Hepatocyte (in vitro differentiated cells): ENCODE measurements around the gene ASAP2. TPM values are rescaled to one million over a fixed set of nuclear protein-coding genes. Genes with fewer than 3 reads are reported as not detected.

ENCODE experiments used
- DNase-seq: peaks from one replicate; pipeline ENCODE4 v3.0.0-alpha.2; 2016; ENCODE audit warnings: low spot score
- H2AFZ ChIP-seq: fragments of 200-600 bp; sonication (generic); 2 replicates; pipeline ENCODE4 v1.6.0; 2016; ENCODE audit warnings: antibody characterized with exemption, mild to moderate bottlenecking
- H3K27ac ChIP-seq: fragments of 200-600 bp; sonication (generic); 2 replicates; pipeline ENCODE4 v1.5.1; 2016; ENCODE audit warnings: mild to moderate bottlenecking
- H3K27me3 ChIP-seq: fragments of 200-600 bp; sonication (generic); 2 replicates; pipeline ENCODE4 v1.6.1; 2016
- H3K36me3 ChIP-seq: fragments of 200-600 bp; sonication (generic); replicated peaks from 2 replicates; pipeline ENCODE4 v1.5.1; 2016; ENCODE audit warnings: low read depth; ENCODE audit not compliant: insufficient read depth
- H3K4me1 ChIP-seq: fragments of 200-600 bp; sonication (generic); 2 replicates; pipeline ENCODE4 v1.5.1; 2016; ENCODE audit warnings: mild to moderate bottlenecking, moderate library complexity; ENCODE audit not compliant: insufficient read depth
- H3K4me2 ChIP-seq: fragments of 200-600 bp; sonication (generic); 2 replicates; pipeline ENCODE4 v1.6.0; 2016
- H3K4me3 ChIP-seq: fragments of 200-600 bp; sonication (generic); 2 replicates; pipeline ENCODE4 v1.5.1; 2016; ENCODE audit warnings: mild to moderate bottlenecking
- H3K79me2 ChIP-seq: fragments of 200-600 bp; sonication (generic); 2 replicates; pipeline ENCODE4 v1.6.0; 2017; ENCODE audit warnings: mild to moderate bottlenecking
- H3K9me2 ChIP-seq: fragments of 200-600 bp; sonication (generic); replicated peaks from 2 replicates; pipeline ENCODE4 v1.6.0; 2017; ENCODE audit warnings: mild to moderate bottlenecking; ENCODE audit not compliant: insufficient read depth
- H3K9me3 ChIP-seq: fragments of 200-600 bp; sonication (generic); 2 replicates; pipeline ENCODE4 v1.5.1; 2016; ENCODE audit warnings: low read depth, mild to moderate bottlenecking
- H4K20me1 ChIP-seq: fragments of 200-600 bp; sonication (generic); 2 replicates; pipeline ENCODE4 v1.6.0; 2016; ENCODE audit warnings: mild to moderate bottlenecking; ENCODE audit not compliant: insufficient read depth, poor library complexity, severe bottlenecking
- EZH2 ChIP-seq: fragments of 200-600 bp; sonication (generic); IDR thresholded peaks from 2 replicates; pipeline ENCODE4 v1.6.1; 2016; ENCODE audit warnings: antibody characterized with exemption, mild to moderate bottlenecking, borderline replicate concordance
- EZH2phosphoT487 ChIP-seq: fragments of 200-600 bp; sonication (generic); IDR thresholded peaks from one replicate; pipeline ENCODE4 v1.6.1; 2018; ENCODE audit warnings: antibody characterized with exemption, mild to moderate bottlenecking, low read depth, moderate library complexity; ENCODE audit not compliant: unreplicated experiment, severe bottlenecking
- WGBS: methylation state at CpG from one replicate; pipeline ENCODE4 v1.1.6; 2016; ENCODE audit warnings: low lambda C conversion rate; ENCODE audit errors: missing lambda C conversion rate; 5-methylcytosine and 5-hydroxymethylcytosine counted together
- polyA plus RNA-seq: library from polyadenylated mRNA; unstranded; fragments of >200 nt; fragmentation: Nextera tagmentation; extraction: Ambion mirVana; gene quantifications from 2 replicates; pipeline ENCODE4 v1.2.1, GENCODE V29; 2016
- total RNA-seq: library from RNA; depleted of rRNA; stranded (reverse); fragments of >200 nt; gene quantifications from 2 replicates; pipeline ENCODE4 v1.2.3, GENCODE V29; 2014
- TF ChIP-seq, protein P1 (sequence below): fragments of 200-600 bp; sonication (generic); IDR thresholded peaks from 2 replicates; pipeline ENCODE4 v1.5.1; 2016; ENCODE audit warnings: antibody characterized with exemption, mild to moderate bottlenecking; ENCODE audit not compliant: poor library complexity

ASAP2 gene
- total and polyA plus RNA-seq, 2 experiments from 2014 or later: 13.7 to 21.3 TPM

GRCh38 chr2:9308186-9308955, 101.8 kb downstream of the ASAP2 start:
- Histone ChIP-seq H3K79me2 (peaks cover 10% of the 10 kb centered on the region), H3K4me1 (peaks cover 13% of the 10 kb centered on the region), H3K4me2 (no peak overlapping the region), H4K20me1 (peaks cover 3% of the 10 kb centered on the region), H3K4me3 (no peak overlapping the region), H3K9me3 (no peaks in the 10 kb centered on the region), H3K27ac (no peak overlapping the region), H3K36me3 (no peaks in the 10 kb centered on the region), H3K27me3 (no peaks in the 10 kb centered on the region), H2AFZ (no peak overlapping the region), H3K9me2 (no peaks in the 10 kb centered on the region)
- 94% methylated on average over 14 of the region's 14 CpGs for WGBS
- DNase-seq: no peak
- TF ChIP-seq EZH2 (no peak), EZH2phosphoT487 (no peak)
- TF ChIP-seq, protein P1, sequence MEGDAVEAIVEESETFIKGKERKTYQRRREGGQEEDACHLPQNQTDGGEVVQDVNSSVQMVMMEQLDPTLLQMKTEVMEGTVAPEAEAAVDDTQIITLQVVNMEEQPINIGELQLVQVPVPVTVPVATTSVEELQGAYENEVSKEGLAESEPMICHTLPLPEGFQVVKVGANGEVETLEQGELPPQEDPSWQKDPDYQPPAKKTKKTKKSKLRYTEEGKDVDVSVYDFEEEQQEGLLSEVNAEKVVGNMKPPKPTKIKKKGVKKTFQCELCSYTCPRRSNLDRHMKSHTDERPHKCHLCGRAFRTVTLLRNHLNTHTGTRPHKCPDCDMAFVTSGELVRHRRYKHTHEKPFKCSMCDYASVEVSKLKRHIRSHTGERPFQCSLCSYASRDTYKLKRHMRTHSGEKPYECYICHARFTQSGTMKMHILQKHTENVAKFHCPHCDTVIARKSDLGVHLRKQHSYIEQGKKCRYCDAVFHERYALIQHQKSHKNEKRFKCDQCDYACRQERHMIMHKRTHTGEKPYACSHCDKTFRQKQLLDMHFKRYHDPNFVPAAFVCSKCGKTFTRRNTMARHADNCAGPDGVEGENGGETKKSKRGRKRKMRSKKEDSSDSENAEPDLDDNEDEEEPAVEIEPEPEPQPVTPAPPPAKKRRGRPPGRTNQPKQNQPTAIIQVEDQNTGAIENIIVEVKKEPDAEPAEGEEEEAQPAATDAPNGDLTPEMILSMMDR: no peak

DNA sequence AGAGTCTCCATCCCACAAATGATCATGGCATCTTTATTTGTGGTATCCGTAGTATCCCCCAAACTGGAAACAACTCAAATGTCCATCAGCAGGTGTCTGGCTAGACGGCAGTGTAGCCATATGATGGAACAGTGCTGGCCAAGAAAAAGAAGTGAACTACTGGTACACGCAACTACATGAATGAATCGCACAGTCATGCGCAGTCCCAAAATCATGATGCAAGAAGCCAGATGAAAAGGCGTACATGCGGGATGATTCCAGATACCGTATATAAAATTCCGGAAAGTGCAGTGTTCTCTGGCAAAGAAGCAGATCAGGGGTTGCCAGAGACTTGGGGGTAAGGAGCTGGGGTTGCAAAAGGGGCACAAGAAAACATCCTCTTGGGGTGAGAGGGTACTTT, 102.5 kb downstream of the ASAP2 start:
- H3K27me3 ChIP-seq: no peaks in the 10 kb centered on the region
- DNase-seq: no peak
- H3K4me2 ChIP-seq: no peak overlapping the region
- no peaks in the 10 kb centered on the region for H3K9me3 ChIP-seq
- TF ChIP-seq, protein P1: no peak
- no peak for TF ChIP-seq EZH2
- no peak for TF ChIP-seq EZH2phosphoT487
- H3K4me1 ChIP-seq: peaks cover 13% of the 10 kb centered on the region
- peaks cover 3% of the 10 kb centered on the region for H4K20me1 ChIP-seq
- peaks cover 6% of the 10 kb centered on the region for H3K79me2 ChIP-seq
- no peak overlapping the region for H3K27ac ChIP-seq
- WGBS: 98% methylated on average over 9 of the region's 9 CpGs
- H2AFZ ChIP-seq: no peak overlapping the region
- no peaks in the 10 kb centered on the region for H3K36me3 ChIP-seq
- no peak overlapping the region for H3K4me3 ChIP-seq
- no peaks in the 10 kb centered on the region for H3K9me2 ChIP-seq

- Histone ChIP-seq H2AFZ (no peak overlapping the region), H3K4me2 (no peak overlapping the region), H3K4me1 (peaks cover 13% of the 10 kb centered on the region), H3K9me2 (no peaks in the 10 kb centered on the region), H3K27ac (peak overlapping the region; percentile 57), H3K36me3 (no peaks in the 10 kb centered on the region), H3K9me3 (no peaks in the 10 kb centered on the region), H4K20me1 (no peaks in the 10 kb centered on the region), H3K4me3 (no peak overlapping the region), H3K79me2 (peaks cover 7% of the 10 kb centered on the region), H3K27me3 (no peaks in the 10 kb centered on the region)
- TF ChIP-seq EZH2phosphoT487 (no peak), EZH2 (no peak)
- TF ChIP-seq, protein P1: no peak
- 53% methylated on average over 1 of the region's 1 CpG for WGBS
- peak; percentile 36 for DNase-seq
Measured at GRCh38 chr2:9310377-9310776, 103.8 kb downstream of the ASAP2 start.
